Esophagus (tissue), 2 donors: ENCODE data around the gene GABARAPL2. TPM values are rescaled to one million over a fixed set of nuclear protein-coding genes. Genes with fewer than 3 reads are reported as not detected.

ENCODE experiments used
- H3K27ac ChIP-seq, 2 donors: one replicate each; pipeline ENCODE4 v1.5.1; 2013; ENCODE audit warnings: low read depth in 2 of 2, mild to moderate bottlenecking in 2 of 2, inconsistent platforms in 1 of 2, low read length in 1 of 2, moderate library complexity in 1 of 2
- H3K27me3 ChIP-seq, 2 donors: one replicate each; pipeline ENCODE4 v1.6.1; 2013; ENCODE audit warnings: low read length in 2 of 2, control low read depth in 1 of 2, mild to moderate bottlenecking in 1 of 2; ENCODE audit not compliant: insufficient read depth in 2 of 2, control insufficient read depth in 1 of 2
- H3K36me3 ChIP-seq, 2 donors: one replicate each; pipeline ENCODE4 v1.6.1; 2013; ENCODE audit warnings: low read length in 1 of 2; ENCODE audit not compliant: control insufficient read depth in 2 of 2, insufficient read depth in 2 of 2
- H3K4me1 ChIP-seq, 2 donors: one replicate each; pipeline ENCODE4 v1.6.1; 2013; ENCODE audit warnings: low read length in 1 of 2; ENCODE audit not compliant: control insufficient read depth in 2 of 2, insufficient read depth in 2 of 2
- H3K4me3 ChIP-seq, 2 donors: one replicate each; pipeline ENCODE4 v1.5.1; 2013; ENCODE audit warnings: low read length in 2 of 2, mild to moderate bottlenecking in 2 of 2, low read depth in 1 of 2, moderate library complexity in 1 of 2
- H3K9me3 ChIP-seq, 2 donors: one replicate each; pipeline ENCODE4 v1.6.1; 2013; ENCODE audit warnings: mild to moderate bottlenecking in 2 of 2, low read depth in 1 of 2, low read length in 1 of 2, moderate library complexity in 1 of 2; ENCODE audit not compliant: control insufficient read depth in 2 of 2, insufficient read depth in 1 of 2
- WGBS, 2 donors: extraction: QIAGEN DNeasy Blood & Tissue Kit; methylation state at CpG; one replicate each; pipeline ENCODE4 v1.1.7; 2013; 5-methylcytosine and 5-hydroxymethylcytosine counted together
- polyA plus RNA-seq, 2 donors: library from polyadenylated mRNA; stranded (reverse); fragments of 200-250 nt; gene quantifications; one replicate each; pipeline ENCODE4 v1.2.3, GENCODE V29; 2013
- donor health status: healthy with polysubstance abuse.
- donor health status: Bipolar disorder and iron deficiency.

GABARAPL2 gene
- polyA plus RNA-seq, 2 donors, result 83.1 to 96.6 TPM

- Histone ChIP-seq H3K36me3 (peaks cover 10 to 25% of the 10 kb centered on the region in 2 donors), H3K4me1 (no peaks in the 10 kb centered on the region), H3K9me3 (no peaks in the 10 kb centered on the region), H3K27ac (no peak overlapping the region), H3K4me3 (no peak overlapping the region), H3K27me3 (no peaks in the 10 kb centered on the region)
- 90% methylated on average over 6 of the region's 6 CpGs for WGBS, 2 donors
These were observed 33.5 kb downstream of the GABARAPL2 start for GRCh38 chr16:75599452-75600277.

- WGBS, 2 donors, result 68 to 76% methylated on average over 4 of the region's 4 CpGs
- Histone ChIP-seq H3K27me3 (no peaks in the 10 kb centered on the region), H3K27ac (no peak overlapping the region), H3K9me3 (no peaks in the 10 kb centered on the region), H3K4me3 (no peak overlapping the region), H3K36me3 (peaks cover 8 to 28% of the 10 kb centered on the region in 2 donors), H3K4me1 (no peaks in the 10 kb centered on the region)
These were observed 37.1 kb downstream of the GABARAPL2 start for GRCh38 chr16:75603241-75603640.

DNA sequence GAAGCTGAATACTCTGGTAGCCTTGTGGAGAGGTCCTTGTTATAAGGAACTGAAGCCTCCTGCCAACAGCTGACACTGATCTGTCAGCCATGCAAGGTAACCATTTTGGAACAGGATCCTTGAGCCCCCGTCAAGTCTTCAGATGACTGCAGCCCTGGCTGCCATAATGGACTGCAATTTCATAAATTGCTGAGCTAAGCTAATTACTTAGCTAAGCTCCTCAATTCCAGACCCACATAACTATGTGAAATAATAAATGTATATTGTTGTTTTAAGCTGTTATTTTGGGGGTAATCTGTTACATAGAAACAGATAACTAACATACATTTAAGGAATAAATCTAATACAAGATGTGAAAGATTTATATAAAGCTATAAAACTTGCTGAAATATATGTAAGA, 40.3 kb downstream of the GABARAPL2 start:
- H3K4me1 ChIP-seq, result no peaks in the 10 kb centered on the region
- H3K4me3 ChIP-seq, result no peak overlapping the region
- no peaks in the 10 kb centered on the region for H3K9me3 ChIP-seq
- H3K36me3 ChIP-seq, result peaks cover 9 to 20% of the 10 kb centered on the region in 2 donors
- 98 to 100% methylated on average over 1 of the region's 1 CpG for WGBS, 2 donors
- H3K27ac ChIP-seq, result no peak overlapping the region
- H3K27me3 ChIP-seq, result no peaks in the 10 kb centered on the region

DNA sequence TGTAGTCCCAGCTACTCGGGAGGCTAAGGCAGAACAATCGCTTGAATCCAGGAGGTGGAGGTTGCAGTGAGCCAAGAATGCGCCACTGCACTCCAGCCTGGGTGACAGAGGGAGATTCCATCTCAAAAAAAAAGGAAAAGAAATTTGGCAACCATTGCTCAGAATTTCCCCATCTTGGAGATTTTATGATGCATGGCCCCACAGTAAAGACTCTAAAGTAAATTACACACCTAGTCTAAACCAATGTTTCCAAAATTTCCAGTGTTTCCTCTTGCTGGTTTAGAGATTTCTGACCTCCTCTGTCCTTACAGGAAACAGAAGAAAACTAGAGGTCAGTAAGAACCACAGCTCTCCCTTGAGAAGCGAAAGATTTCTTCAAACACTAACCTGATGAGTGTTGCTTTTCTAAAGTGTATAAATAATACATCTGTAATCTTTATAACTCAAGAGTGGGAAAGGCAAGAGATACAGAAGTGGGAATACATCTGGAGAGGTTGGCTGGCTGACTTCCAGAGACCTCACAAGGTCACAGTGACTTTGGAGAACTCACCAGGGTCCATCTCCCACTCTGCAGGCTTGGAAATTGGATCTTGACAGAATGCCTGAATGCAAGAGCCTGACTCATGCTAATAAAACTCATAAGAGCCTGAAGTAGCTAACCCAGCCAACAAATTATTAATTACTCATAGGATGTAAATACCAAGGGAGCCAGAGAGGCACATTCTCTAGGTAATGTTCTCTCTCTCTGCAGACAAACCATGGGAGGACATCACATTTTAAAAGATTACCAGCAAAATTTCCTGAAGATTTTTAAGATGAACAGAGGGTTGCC, 48.1 kb downstream of the GABARAPL2 start:
- peaks cover 8 to 13% of the 10 kb centered on the region in 2 donors for H3K36me3 ChIP-seq
- no peak overlapping the region for H3K27ac ChIP-seq

DNA sequence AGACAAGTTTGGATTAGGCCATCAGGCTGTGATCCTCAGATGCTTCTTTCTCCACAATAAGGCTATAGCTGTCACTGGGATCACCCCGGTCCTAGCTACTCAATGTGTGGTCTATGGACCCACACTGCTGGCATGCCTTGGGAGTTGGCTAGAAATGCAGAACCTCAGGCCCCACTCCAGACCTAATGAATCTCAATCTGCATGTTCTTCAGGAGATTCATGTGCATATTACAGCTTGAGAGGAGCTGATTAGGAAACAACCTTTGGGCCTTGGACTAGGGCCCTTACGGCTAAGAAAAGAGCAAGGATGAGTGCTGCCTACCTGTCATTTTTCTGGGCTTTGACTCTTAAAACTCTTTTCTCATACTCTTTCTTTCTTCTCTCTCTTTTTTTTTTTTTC, 49.4 kb downstream of the GABARAPL2 start:
- Histone ChIP-seq H3K4me1 (no peaks in the 10 kb centered on the region), H3K36me3 (peaks cover 10 to 13% of the 10 kb centered on the region in 2 donors), H3K27ac (no peak overlapping the region), H3K4me3 (no peak overlapping the region), H3K9me3 (no peaks in the 10 kb centered on the region), H3K27me3 (no peaks in the 10 kb centered on the region)
- 97 to 98% methylated on average over 2 of the region's 2 CpGs for WGBS, 2 donors

More for the DNA sequence above, 48.1 kb downstream of the GABARAPL2 start:
- 97 to 99% methylated on average over 4 of the region's 4 CpGs for WGBS, 2 donors
- Histone ChIP-seq H3K4me1 (no peaks in the 10 kb centered on the region), H3K4me3 (no peak overlapping the region), H3K9me3 (no peaks in the 10 kb centered on the region), H3K27me3 (no peaks in the 10 kb centered on the region)

DNA sequence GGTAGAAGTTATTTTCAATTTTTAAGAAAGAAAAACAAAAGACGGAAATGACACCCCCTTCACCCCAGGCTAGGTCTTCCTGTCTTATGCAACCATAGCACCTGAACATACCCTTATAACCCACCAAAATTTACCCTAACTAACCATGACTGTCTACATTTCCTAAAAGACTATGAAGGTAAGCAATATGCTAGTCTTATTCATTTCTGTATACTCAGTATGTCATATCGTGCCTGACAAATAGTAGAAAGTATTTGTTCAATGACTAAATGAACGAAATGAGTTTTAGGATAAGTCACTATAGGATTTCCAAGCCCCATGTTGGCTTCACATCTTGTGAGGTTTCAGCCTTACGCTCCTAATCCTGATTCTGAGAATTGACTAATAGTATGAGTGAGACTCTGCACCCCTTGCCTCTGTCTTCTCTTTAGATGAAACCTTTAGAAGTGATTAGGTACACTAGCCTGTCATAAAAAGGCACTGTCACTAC, 50.4 kb downstream of the GABARAPL2 start:
- Histone ChIP-seq H3K4me1 (no peaks in the 10 kb centered on the region), H3K4me3 (no peak overlapping the region), H3K27me3 (no peaks in the 10 kb centered on the region), H3K36me3 (peaks cover 10 to 13% of the 10 kb centered on the region in 2 donors), H3K9me3 (no peaks in the 10 kb centered on the region), H3K27ac (no peak overlapping the region)
- 85 to 88% methylated on average over 4 of the region's 4 CpGs for WGBS, 2 donors

GRCh38 chr16:75617121-75617520, 50.9 kb downstream of the GABARAPL2 start:
- H3K9me3 ChIP-seq, result no peaks in the 10 kb centered on the region
- no peaks in the 10 kb centered on the region for H3K27me3 ChIP-seq
- 86 to 87% methylated on average over 3 of the region's 3 CpGs for WGBS, 2 donors
- no peak overlapping the region for H3K4me3 ChIP-seq
- peaks cover 10 to 11% of the 10 kb centered on the region in 2 donors for H3K36me3 ChIP-seq
- H3K4me1 ChIP-seq, result peaks cover 0 to 5% of the 10 kb centered on the region in 2 donors
- H3K27ac ChIP-seq, result no peak overlapping the region

- 90 to 93% methylated on average over 2 of the region's 2 CpGs for WGBS, 2 donors
These were observed 52.6 kb downstream of the GABARAPL2 start for GRCh38 chr16:75618780-75619179.

DNA sequence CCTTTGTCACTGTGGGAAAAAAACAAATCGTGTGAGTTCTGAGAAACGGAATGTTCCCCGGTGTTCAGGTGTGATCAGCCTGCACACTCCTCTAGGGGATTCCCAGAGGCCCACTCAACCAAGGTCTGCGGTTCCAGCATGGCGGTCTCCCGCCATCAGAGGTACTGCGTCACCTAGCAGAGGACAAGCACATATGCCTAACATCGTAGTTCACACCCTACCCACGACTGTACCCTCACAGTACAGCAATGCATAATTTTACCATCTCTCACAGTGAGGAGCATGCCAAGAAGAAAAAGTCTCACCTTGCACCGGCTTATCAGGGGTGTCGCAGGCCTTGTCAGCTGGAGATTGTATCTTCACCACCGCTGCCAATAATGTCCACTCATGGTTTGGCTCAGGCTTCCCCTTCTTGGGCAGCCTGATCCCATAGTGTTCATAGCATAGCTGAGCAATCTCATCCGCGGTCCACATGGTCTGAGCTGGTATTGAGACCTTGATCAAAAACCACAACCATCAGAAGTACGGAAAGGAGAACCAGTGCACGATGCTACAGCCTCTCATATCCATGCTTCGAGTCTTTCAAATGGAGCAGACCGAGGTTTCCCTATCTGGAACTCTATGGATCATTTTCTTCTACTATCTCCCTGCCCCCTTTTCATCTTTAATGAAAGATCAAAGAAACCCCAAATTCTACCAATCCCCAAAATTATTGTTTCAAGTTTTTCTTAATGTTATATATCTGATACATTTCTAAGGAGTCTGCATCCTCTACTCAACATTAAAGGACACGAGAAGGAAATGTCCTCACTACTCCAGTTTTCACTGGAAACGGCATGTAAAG, 54.4 kb downstream of the GABARAPL2 start:
- no peak overlapping the region for H3K4me3 ChIP-seq
- peaks cover 4 to 6% of the 10 kb centered on the region in 2 donors for H3K36me3 ChIP-seq
- 85 to 89% methylated on average over 20 of the region's 20 CpGs for WGBS, 2 donors
- no peak overlapping the region for H3K27ac ChIP-seq
- peaks cover 0 to 5% of the 10 kb centered on the region in 2 donors for H3K4me1 ChIP-seq
- no peaks in the 10 kb centered on the region for H3K27me3 ChIP-seq
- no peaks in the 10 kb centered on the region for H3K9me3 ChIP-seq

More at GRCh38 chr16:75618780-75619179, 52.6 kb downstream of the GABARAPL2 start:
- Histone ChIP-seq H3K27ac (no peak overlapping the region), H3K36me3 (peaks cover 5 to 7% of the 10 kb centered on the region in 2 donors), H3K9me3 (no peaks in the 10 kb centered on the region), H3K4me1 (peaks cover 0 to 5% of the 10 kb centered on the region in 2 donors), H3K4me3 (no peak overlapping the region), H3K27me3 (no peaks in the 10 kb centered on the region)
